Psoas muscle (tissue), 8 donors: ENCODE results near the gene GSX2. TPM values are rescaled to one million over a fixed set of nuclear protein-coding genes. Genes with fewer than 3 reads are reported as not detected.

ENCODE experiments used
- ATAC-seq, 4 donors: fragments of 200-7000 bp; cut with Tn5 transposase; one replicate each; pipeline ENCODE4 v1.9.1; 2020; ENCODE audit warnings: moderate library complexity in 3 of 4, mild to moderate bottlenecking in 2 of 4
- DNase-seq, 2 donors: peaks; one replicate each; pipeline ENCODE4 v3.0.0-alpha.2; 2020
- H3K27ac ChIP-seq: fragments of 200-600 bp; one replicate; pipeline ENCODE4 v1.8.0; 2022
- H3K27me3 ChIP-seq, 3 donors: fragments of 200-600 bp in 1 of 3; one replicate each; pipeline versions ENCODE4 v1.6.1 to v1.8.0; 2013 to 2022; ENCODE audit warnings: low read length in 2 of 3, mild to moderate bottlenecking in 2 of 3, moderate library complexity in 1 of 3; ENCODE audit not compliant: insufficient read depth in 3 of 3
- H3K36me3 ChIP-seq, 2 donors: fragments of 200-600 bp in 1 of 2; one replicate each; pipeline versions ENCODE4 v1.6.1 to v1.8.0; 2013 to 2022; ENCODE audit warnings: low read depth in 1 of 2, mild to moderate bottlenecking in 1 of 2, moderate library complexity in 1 of 2; ENCODE audit not compliant: insufficient read depth in 1 of 2
- H3K4me1 ChIP-seq: fragments of 200-600 bp; one replicate; pipeline ENCODE4 v1.8.0; 2022
- H3K4me3 ChIP-seq: fragments of 200-600 bp; one replicate; pipeline ENCODE4 v1.8.0; 2022; ENCODE audit warnings: mild to moderate bottlenecking
- H3K9me3 ChIP-seq: fragments of 200-600 bp; one replicate; pipeline ENCODE4 v1.8.0; 2022
- CTCF ChIP-seq: fragments of 200-600 bp; IDR thresholded peaks from one replicate; pipeline ENCODE4 v1.8.0; 2022; ENCODE audit warnings: antibody characterized with exemption
- WGBS, 3 donors: extraction: QIAGEN DNeasy Blood & Tissue Kit; methylation state at CpG; one replicate each; pipeline versions ENCODE4 v1.1.6 to v1.1.7; 2013; 5-methylcytosine and 5-hydroxymethylcytosine counted together
- intact Hi-C, 2 donors: fragments of 100-400 bp; cut with DNase I; formaldehyde crosslinking; loops; one replicate each; pipeline versions ENCODE4 v1.11.0 to v1.14.2; 2022
- polyA plus RNA-seq, 3 donors: library from polyadenylated mRNA; stranded (reverse); fragments of 200-250 nt; gene quantifications; one replicate each; pipeline ENCODE4 v1.2.3, GENCODE V29; 2013
- total RNA-seq, 4 donors: library from RNA; stranded (reverse); fragmentation: NEBNext Ultra II Directional in 2 of 4; extraction: Animal tissue kit (Norgen Biotek cat#: 25700) in 2 of 4; gene quantifications; one replicate each; pipeline versions ENCODE4 v1.2.1 to v1.2.4, GENCODE V29; 2021 to 2023
- donor health status: healthy with polysubstance abuse.
- donor health status: DM: no; HTN: no; CAD: no; lungs with moderate emphysema.
- donor health status: Bipolar disorder and iron deficiency.
- donor health status: healthy.
- donor health status: DM: yes; HTN: yes; CAD: no.
- donor health status: DM: no; HTN: no; CAD: no.
- donor health status: DM: no; HTN: no; CAD: no.
- donor health status: DM: yes; HTN: yes; CAD: no.

GSX2 gene
- total and polyA plus RNA-seq, 7 donors, result not detected

GRCh38 chr4:54149323-54149722, 49.4 kb downstream of the GSX2 start:
- WGBS, 3 donors, result 67 to 71% (median 70%) methylated on average over 20 to 46 of the region's 46 CpGs
- H3K9me3 ChIP-seq, result no peaks in the 10 kb centered on the region
- no peaks in the 10 kb centered on the region for H3K4me1 ChIP-seq
- no peaks in the 10 kb centered on the region for H3K36me3 ChIP-seq
- peaks cover 0 to 3% (median 0%) of the 10 kb centered on the region in 3 donors for H3K27me3 ChIP-seq
- no peak overlapping the region for H3K4me3 ChIP-seq
- DNase-seq, result no peak
- H3K27ac ChIP-seq, result no peak overlapping the region
- TF ChIP-seq CTCF, result no peak
- intact Hi-C loops, result no loop called here
- no peak for ATAC-seq

Other genes starting within 250 kb of the GSX2 start
- 10 to 100 TPM in 2 of 4 donors, 1 to 10 TPM in 2; 8.6 to 11.1 (median 9.8) TPM for gene CHIC2, start 35.6 kb upstream of the GSX2 start, total RNA-seq
- 10 to 100 TPM in 2 of 3 donors, 1 to 10 TPM in 1; 9.1 to 17.4 (median 11.2) TPM for gene CHIC2, start 35.6 kb upstream of the GSX2 start, polyA plus RNA-seq
- gene PDGFRA, start 129.1 kb downstream of the GSX2 start, total RNA-seq, result 10 to 100 TPM; 12.9 to 32.6 (median 19.2) TPM
- 1 to 10 TPM; 3.1 to 5.1 (median 3.6) TPM for gene PDGFRA, start 129.1 kb downstream of the GSX2 start, polyA plus RNA-seq